Measurements from ENCODE around the gene LAMA5. TPM values are rescaled to one million over a fixed set of nuclear protein-coding genes. Genes with fewer than 3 reads are reported as not detected.

The LAMA5 gene
- total RNA-seq, 4 donors from 2014 or later: 95.2 to 230 (median 139) TPM

DNA sequence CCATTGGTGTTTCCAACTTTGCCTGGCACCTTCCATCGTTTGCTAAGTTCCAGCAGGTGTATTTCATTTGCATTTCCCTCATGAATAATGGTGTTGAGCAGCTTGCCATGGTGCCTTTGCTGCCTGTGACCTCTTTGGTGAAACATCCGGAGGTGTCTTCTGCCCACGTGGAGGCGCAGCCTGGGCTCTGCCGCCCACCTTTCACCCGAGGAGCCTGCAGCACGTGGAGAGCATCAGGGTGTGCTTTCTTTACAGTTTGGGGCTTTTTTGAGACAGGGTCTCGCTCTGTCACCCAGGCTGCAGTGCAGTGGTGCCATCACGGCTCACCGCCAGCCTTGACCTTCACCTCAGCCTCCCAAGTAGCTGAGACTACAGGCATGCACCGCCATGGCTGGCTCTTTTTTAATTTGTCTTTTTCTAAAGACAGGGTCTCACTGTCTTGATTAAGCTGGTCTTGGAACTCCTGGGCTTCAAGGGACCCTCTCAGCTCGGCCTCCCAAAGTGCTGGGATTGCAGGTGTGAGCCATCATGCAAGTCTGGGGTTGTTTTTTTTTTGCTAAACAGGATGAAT, 67.4 kb downstream of the LAMA5 start:
- Histone ChIP-seq H3K27me3 (no peaks in the 10 kb centered on the region), H3K4me3 (no peak overlapping the region), H3K27ac (no peak overlapping the region), H3K9me3 (no peaks in the 10 kb centered on the region), H3K36me3 (peaks cover 0 to 47% (median 0%) of the 10 kb centered on the region in 3 donors), H3K4me1 (peaks cover 4 to 20% (median 11%) of the 10 kb centered on the region in 4 donors)
- TF ChIP-seq EP300 (IDR thresholded peaks at IDR 0.05) (no peak), POLR2A (IDR thresholded peaks at IDR 0.05) (no peak)
- TF ChIP-seq, protein P1, sequence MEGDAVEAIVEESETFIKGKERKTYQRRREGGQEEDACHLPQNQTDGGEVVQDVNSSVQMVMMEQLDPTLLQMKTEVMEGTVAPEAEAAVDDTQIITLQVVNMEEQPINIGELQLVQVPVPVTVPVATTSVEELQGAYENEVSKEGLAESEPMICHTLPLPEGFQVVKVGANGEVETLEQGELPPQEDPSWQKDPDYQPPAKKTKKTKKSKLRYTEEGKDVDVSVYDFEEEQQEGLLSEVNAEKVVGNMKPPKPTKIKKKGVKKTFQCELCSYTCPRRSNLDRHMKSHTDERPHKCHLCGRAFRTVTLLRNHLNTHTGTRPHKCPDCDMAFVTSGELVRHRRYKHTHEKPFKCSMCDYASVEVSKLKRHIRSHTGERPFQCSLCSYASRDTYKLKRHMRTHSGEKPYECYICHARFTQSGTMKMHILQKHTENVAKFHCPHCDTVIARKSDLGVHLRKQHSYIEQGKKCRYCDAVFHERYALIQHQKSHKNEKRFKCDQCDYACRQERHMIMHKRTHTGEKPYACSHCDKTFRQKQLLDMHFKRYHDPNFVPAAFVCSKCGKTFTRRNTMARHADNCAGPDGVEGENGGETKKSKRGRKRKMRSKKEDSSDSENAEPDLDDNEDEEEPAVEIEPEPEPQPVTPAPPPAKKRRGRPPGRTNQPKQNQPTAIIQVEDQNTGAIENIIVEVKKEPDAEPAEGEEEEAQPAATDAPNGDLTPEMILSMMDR (IDR thresholded peaks at IDR 0.05): no peak
- 80 to 81% methylated on average over 12 of the region's 12 CpGs for WGBS, 2 donors
- no peak for DNase-seq (ENCODE audit: low spot score in 2 of 2)

- Histone ChIP-seq H3K27me3 (no peaks in the 10 kb centered on the region), H3K4me3 (no peak overlapping the region), H3K9me3 (no peaks in the 10 kb centered on the region), H3K36me3 (peaks cover 0 to 52% (median 0%) of the 10 kb centered on the region in 3 donors), H3K27ac (no peak overlapping the region), H3K4me1 (peaks cover 0 to 10% (median 1%) of the 10 kb centered on the region in 4 donors)
- no peak for DNase-seq (ENCODE audit: low spot score in 2 of 2)
- TF ChIP-seq, protein P1 (IDR thresholded peaks at IDR 0.05): no peak
- TF ChIP-seq EP300 (IDR thresholded peaks at IDR 0.05): no peak
- no peak for TF ChIP-seq POLR2A (IDR thresholded peaks at IDR 0.05)
- 89 to 93% methylated on average over 23 to 33 of the region's 33 CpGs for WGBS, 2 donors
Observed at GRCh38 chr20:62298577-62299249, 68.4 kb downstream of the LAMA5 start.

- Histone ChIP-seq H3K27ac (no peak overlapping the region), H3K36me3 (peaks cover 0 to 60% (median 0%) of the 10 kb centered on the region in 3 donors), H3K4me3 (no peak overlapping the region), H3K27me3 (no peaks in the 10 kb centered on the region), H3K4me1 (peaks cover 0 to 7% (median 0%) of the 10 kb centered on the region in 4 donors), H3K9me3 (no peaks in the 10 kb centered on the region)
- WGBS, 2 donors: 82 to 83% methylated on average over 29 of the region's 29 CpGs
- no peak for DNase-seq (ENCODE audit: low spot score in 2 of 2)
- TF ChIP-seq EP300 (IDR thresholded peaks at IDR 0.05): no peak
- TF ChIP-seq, protein P1 (IDR thresholded peaks at IDR 0.05): no peak
- no peak for TF ChIP-seq POLR2A (IDR thresholded peaks at IDR 0.05)
Observed at GRCh38 chr20:62297449-62298227, 69.5 kb downstream of the LAMA5 start.

GRCh38 chr20:62296724-62297448, 70.2 kb downstream of the LAMA5 start:
- Histone ChIP-seq H3K27me3 (no peaks in the 10 kb centered on the region), H3K27ac (no peak overlapping the region), H3K4me3 (no peak overlapping the region), H3K4me1 (peaks cover 0 to 2% (median 0%) of the 10 kb centered on the region in 4 donors), H3K9me3 (no peaks in the 10 kb centered on the region), H3K36me3 (peaks cover 1 to 68% (median 4%) of the 10 kb centered on the region in 3 donors)
- TF ChIP-seq EP300 (IDR thresholded peaks at IDR 0.05) (no peak), POLR2A (IDR thresholded peaks at IDR 0.05) (no peak)
- TF ChIP-seq, protein P1 (IDR thresholded peaks at IDR 0.05): no peak
- 81 to 90% methylated on average over 15 to 25 of the region's 30 CpGs for WGBS, 2 donors
- DNase-seq (ENCODE audit: low spot score in 2 of 2): no peak
